HG02885 (cell line): ENCODE results near the gene POU2F2.

Experiments
- ATAC-seq: cut with Tn5 transposase; IDR thresholded peaks from one replicate; pipeline ENCODE4 v1.9.1; 2021; ENCODE audit warnings: mild to moderate bottlenecking; ENCODE audit not compliant: unreplicated experiment, poor library complexity

POU2F2 gene

GRCh38 chr19:42086770-42087550 is 45.3 kb downstream of the POU2F2 start:
- no peak for ATAC-seq

GRCh38 chr19:42086188-42086736 is 46.0 kb downstream of the POU2F2 start:
- ATAC-seq: no peak

- no peak for ATAC-seq
These were observed 48.7 kb downstream of the POU2F2 start for GRCh38 chr19:42083537-42083936.

- ATAC-seq: no peak
These were observed 50.6 kb downstream of the POU2F2 start for GRCh38 chr19:42081584-42082203.

GRCh38 chr19:42080764-42081375 is 51.4 kb downstream of the POU2F2 start:
- ATAC-seq: no peak

- ATAC-seq: no peak
These were observed 52.1 kb downstream of the POU2F2 start for GRCh38 chr19:42079886-42080763.

- ATAC-seq: no peak
These were observed 53.0 kb downstream of the POU2F2 start for GRCh38 chr19:42079276-42079669.

GRCh38 chr19:42078538-42079275 is 53.5 kb downstream of the POU2F2 start:
- no peak for ATAC-seq

- ATAC-seq: no peak
These were observed 54.2 kb downstream of the POU2F2 start for GRCh38 chr19:42078058-42078457.

GRCh38 chr19:42076380-42076944 is 55.8 kb downstream of the POU2F2 start:
- no peak for ATAC-seq

GRCh38 chr19:42075616-42076379 is 56.4 kb downstream of the POU2F2 start, which contains the start of gene ZNF574:
TSS of gene ZNF574 (plus strand) at chr19:42076166. CDS start at chr19:42078607, 2,441 bp downstream.
- ATAC-seq: peak; percentile 95

GRCh38 chr19:42075364-42075615 is 57.0 kb downstream of the POU2F2 start:
- ATAC-seq: no peak

- ATAC-seq: no peak
These were observed 57.5 kb downstream of the POU2F2 start for GRCh38 chr19:42074513-42075363.

GRCh38 chr19:42071247-42071646 is 61.0 kb downstream of the POU2F2 start:
- no peak for ATAC-seq

GRCh38 chr19:42069619-42070351 is 62.5 kb downstream of the POU2F2 start, which contains the start of gene GRIK5:
TSS of gene GRIK5 (minus strand) at chr19:42070206. CDS start at chr19:42065770, 4,436 bp downstream.
- ATAC-seq: no peak

- no peak for ATAC-seq
These were observed 63.3 kb downstream of the POU2F2 start for GRCh38 chr19:42068756-42069571.
